NCI-H2081 treated with DMSO at 0.1 percent for 48 hours (cell line): ENCODE measurements around the gene SMAGP.
"Not testable (repeated sequence)": the region's sequence is repeated elsewhere in the genome, so short reads cannot be mapped to it uniquely, and the experiment has no call there.

ENCODE experiments used
- DNase-seq: peaks from one replicate; lab custom pipeline; 2025; lab: John Stamatoyannopoulos, UW

The SMAGP gene

GRCh38 chr12:51225234-51225633 is 45.0 kb downstream of the SMAGP start:
- no peak for DNase-seq

DNA sequence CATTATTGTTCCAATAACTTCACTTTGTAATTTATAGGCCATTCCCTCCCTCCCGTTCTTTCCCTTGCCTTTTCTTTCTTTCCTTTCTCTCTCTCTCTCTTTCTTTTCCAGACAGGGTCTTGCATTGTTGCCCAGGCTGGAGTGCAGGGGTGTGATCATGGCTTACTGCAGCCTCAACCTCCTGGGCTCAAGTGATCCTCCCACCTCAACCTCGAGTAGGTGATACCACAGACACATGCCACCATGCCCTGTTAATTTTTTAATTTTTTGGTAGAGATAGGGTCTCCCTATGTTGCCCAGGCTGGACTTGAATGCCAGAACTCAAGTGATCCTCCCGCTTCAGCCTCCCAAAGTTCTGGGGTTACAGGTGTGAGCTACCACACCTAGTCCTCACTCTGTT is 45.6 kb downstream of the SMAGP start:
- no peak for DNase-seq

- DNase-seq, result no peak
These were observed 47.8 kb downstream of the SMAGP start for GRCh38 chr12:51222461-51222860.

GRCh38 chr12:51219857-51220256 is 50.4 kb downstream of the SMAGP start:
- DNase-seq, result not testable (repeated sequence)

GRCh38 chr12:51219322-51219721 is 50.9 kb downstream of the SMAGP start:
- DNase-seq, result no peak

DNA sequence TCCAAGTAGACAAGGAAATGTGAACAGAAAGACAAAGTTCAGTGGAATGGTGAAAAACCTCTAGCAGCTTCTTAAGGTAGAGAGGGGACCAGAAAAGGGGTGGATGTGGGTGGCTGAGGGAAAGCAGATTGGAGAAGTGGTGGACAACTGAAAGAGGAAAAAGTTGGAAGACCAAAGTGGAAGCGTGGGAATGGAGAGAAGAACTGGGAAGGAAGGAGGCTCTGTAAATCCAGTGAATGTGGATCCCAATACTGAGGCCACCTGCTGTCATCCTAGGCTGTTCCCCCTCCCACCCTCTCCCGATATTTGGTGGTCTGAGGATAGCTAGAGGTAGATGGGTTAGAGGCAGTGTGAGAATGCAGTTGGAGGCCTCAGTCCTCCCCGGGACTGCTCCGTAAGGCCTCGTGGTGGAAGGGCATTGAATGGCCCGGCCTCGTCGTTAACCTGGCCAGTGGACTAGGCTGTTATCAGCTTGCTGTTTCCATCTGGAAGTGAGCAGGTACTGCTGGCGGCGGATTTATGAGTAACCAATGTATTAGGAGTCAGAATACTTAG is 51.5 kb downstream of the SMAGP start:
- DNase-seq, result no peak

DNA sequence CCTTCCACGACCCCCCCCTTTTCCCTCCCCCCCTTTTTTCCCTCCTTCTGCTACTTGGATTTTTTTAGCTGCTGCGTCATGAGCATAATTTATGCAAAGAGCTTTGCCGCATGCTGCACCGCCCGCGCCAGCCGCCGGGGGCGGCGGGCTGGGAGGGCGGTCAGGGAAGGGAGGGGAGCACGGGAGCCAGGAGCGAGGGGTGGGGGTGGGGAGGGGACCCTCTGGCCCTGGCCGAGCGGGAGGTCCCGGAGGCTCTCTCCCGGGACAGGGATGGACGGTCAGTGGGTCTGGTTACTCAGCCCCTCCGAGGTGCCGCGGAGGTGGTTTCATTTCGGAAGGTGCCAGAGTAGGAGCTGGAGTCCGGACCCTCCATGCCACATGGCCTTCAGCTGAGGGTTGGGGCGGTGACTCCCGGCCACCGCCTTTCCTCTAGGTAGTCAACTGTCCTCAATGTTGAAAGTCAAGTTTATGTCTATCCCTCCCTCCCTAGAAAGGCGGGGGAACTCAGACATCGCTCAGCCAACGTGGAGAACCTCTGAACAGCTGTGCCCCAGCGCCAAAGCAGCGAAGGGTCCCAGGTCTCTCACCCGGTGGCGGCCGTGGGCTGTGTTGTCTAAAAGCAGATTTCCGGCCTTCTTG is 52.1 kb downstream of the SMAGP start, which contains the start of gene POU6F1:
TSS of gene POU6F1 (minus strand) at position 95 of the 639 bp plus-strand sequence. CDS start 11,226 bp downstream, outside the sequence.
- no peak for DNase-seq

GRCh38 chr12:51217133-51217967 is 52.9 kb downstream of the SMAGP start:
- no peak for DNase-seq

DNA sequence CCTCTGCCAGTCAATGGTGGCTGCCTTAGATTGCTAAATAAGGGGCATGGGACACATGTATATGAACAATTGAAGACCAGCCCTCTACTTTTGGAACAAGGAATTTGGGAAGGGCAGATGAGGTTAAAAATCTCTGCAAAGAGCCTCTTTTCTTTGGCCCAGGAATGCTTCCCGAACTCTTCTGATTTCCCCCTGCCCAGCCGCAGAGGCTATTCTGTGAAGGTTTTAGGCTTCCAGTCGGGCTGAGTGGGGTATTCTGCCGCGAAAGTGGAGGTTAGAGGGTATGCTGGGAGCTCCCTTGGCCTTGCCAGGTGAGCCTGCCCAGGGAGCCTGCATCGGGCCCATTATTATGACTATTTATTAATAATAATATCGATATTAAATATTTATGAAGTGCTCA is 53.6 kb downstream of the SMAGP start:
- no peak for DNase-seq

GRCh38 chr12:51214895-51215294 is 55.3 kb downstream of the SMAGP start:
- DNase-seq, result no peak

- no peak for DNase-seq
These were observed 59.4 kb downstream of the SMAGP start for GRCh38 chr12:51210690-51211395.

GRCh38 chr12:51209259-51209658 is 61.0 kb downstream of the SMAGP start:
- DNase-seq, result no peak

GRCh38 chr12:51208016-51208660 is 62.1 kb downstream of the SMAGP start:
- no peak for DNase-seq

DNA sequence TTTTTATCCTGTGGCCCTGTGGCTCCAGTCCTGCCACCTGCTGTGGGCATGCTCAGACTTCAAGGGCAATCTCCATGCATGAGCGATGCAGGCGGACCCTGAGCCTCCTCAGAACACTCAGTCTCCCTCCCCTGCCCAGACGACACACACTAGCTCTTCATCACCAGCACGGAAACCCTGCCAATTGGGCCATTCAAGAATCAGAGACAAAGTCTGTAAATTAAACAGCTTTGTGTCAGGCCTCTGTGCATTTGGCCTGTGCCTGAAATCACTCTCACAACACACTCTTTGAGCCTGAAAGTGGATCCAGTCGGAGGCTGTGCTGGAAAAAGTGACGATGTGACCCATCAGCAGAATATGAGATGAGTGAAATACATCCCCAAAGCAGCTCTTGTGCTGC is 64.9 kb downstream of the SMAGP start:
- no peak for DNase-seq

GRCh38 chr12:51202718-51203117 is 67.5 kb downstream of the SMAGP start:
- no peak for DNase-seq

GRCh38 chr12:51200806-51201205 is 69.4 kb downstream of the SMAGP start:
- no peak for DNase-seq

- no peak for DNase-seq
These were observed 70.1 kb downstream of the SMAGP start for GRCh38 chr12:51200156-51200555.

DNA sequence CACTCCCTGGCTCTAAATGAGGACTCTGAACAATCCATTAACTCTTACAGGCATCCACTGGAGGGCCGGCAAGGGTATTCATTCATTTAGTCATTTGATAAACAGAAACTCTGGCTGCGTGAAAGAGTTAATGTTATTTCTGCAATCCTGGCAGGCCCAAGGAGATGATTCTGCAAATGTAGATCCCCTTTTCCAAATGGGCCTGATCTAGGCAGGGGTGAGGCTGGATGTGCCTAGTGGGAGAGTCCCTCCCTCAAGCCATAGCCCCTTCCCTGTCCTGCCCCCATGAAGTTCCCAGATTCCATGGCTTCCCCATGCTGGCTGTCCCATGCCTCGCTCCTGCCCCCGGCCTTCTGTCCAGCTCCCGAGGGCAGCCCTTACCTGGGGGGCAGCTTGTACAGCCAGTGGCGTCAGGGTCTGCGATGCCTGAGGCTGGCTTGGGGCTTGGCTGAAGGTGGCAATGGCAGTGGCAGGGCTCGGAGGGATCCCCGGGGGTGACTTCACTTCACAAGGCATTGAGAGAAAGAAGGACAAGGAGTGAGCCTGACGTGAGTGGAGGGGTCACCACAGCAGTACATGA is 70.8 kb downstream of the SMAGP start:
- no peak for DNase-seq

- no peak for DNase-seq
These were observed 71.4 kb downstream of the SMAGP start for GRCh38 chr12:51198568-51199365.

GRCh38 chr12:51197736-51198567 is 72.3 kb downstream of the SMAGP start:
- DNase-seq, result no peak
